IMR-90 (cell line): ENCODE data around the gene NOXA1. TPM values are rescaled to one million over a fixed set of nuclear protein-coding genes. Genes with fewer than 3 reads are reported as not detected.

Source experiments
- ATAC-seq: fragments of 200-7000 bp; cut with Tn5 transposase; 2 replicates; pipeline ENCODE4 v1.9.1; 2020; ENCODE audit warnings: low read depth, mild to moderate bottlenecking, moderate library complexity
- BruUV-seq: library from RNA; stranded (reverse); fragments of 400-500 nt; replicated peaks from 2 replicates; lab custom pipeline; 2021; lab: Mats Ljungman, UMichigan
- CTCF ChIA-PET: fragments of 300-600 bp; formaldehyde crosslinking; extraction: SDS; loops from one replicate; lab custom pipeline; 2021; ENCODE audit warnings: antibody characterized with exemption; lab: Yijun Ruan, JAX
- POLR2A ChIA-PET: fragments of 300-600 bp; sonication (Branson Sonifier 250); formaldehyde crosslinking; loops from one replicate; lab custom pipeline; 2022; ENCODE audit warnings: antibody characterized with exemption; ENCODE audit not compliant: unreplicated experiment; lab: Charles Lee
- DNase-seq: peaks from one replicate; pipeline ENCODE4 v3.0.0; 2013
- H2AFZ ChIP-seq: replicated peaks from 2 replicates; pipeline ENCODE3; 2013; ENCODE audit warnings: low read length, mild to moderate bottlenecking; ENCODE audit not compliant: poor library complexity
- H2AK5ac ChIP-seq: 2 replicates; pipeline ENCODE4 v1.6.1; 2013; ENCODE audit warnings: low read depth, low read length, inconsistent platforms
- H2AK9ac ChIP-seq: replicated peaks from 2 replicates; pipeline ENCODE3; 2013; ENCODE audit warnings: mild to moderate bottlenecking, low read depth, low read length, moderate library complexity; ENCODE audit not compliant: poor library complexity
- H2BK120ac ChIP-seq: 2 replicates; pipeline ENCODE4 v1.6.1; 2013; ENCODE audit warnings: low read depth, low read length, inconsistent platforms
- H2BK15ac ChIP-seq: 3 replicates; pipeline ENCODE4 v1.6.1; 2013; ENCODE audit warnings: low read depth, low read length, inconsistent platforms
- H2BK20ac ChIP-seq: 2 replicates; pipeline ENCODE4 v1.6.1; 2013; ENCODE audit warnings: low read depth, mild to moderate bottlenecking, inconsistent platforms, low read length, moderate library complexity
- H2BK5ac ChIP-seq: 2 replicates; pipeline ENCODE4 v1.6.1; 2013; ENCODE audit warnings: mild to moderate bottlenecking, low read depth, low read length, inconsistent platforms; ENCODE audit not compliant: poor library complexity, severe bottlenecking
- H3K14ac ChIP-seq: replicated peaks from 2 replicates; pipeline ENCODE4 v1.6.1; 2013; ENCODE audit warnings: low read depth, low read length, inconsistent platforms
- H3K18ac ChIP-seq: 2 replicates; pipeline ENCODE4 v1.6.1; 2013; ENCODE audit warnings: low read depth, low read length, control low read depth
- H3K23ac ChIP-seq: 2 replicates; pipeline ENCODE4 v1.6.1; 2013; ENCODE audit warnings: low read depth, low read length, inconsistent platforms
- H3K27ac ChIP-seq: 2 replicates; pipeline ENCODE4 v1.5.1; 2013; ENCODE audit warnings: mild to moderate bottlenecking, control low read depth, low read length; ENCODE audit not compliant: insufficient read depth
- H3K27me3 ChIP-seq: 2 replicates; pipeline ENCODE4 v1.6.1; 2013; ENCODE audit warnings: low read length; ENCODE audit not compliant: control insufficient read depth, insufficient read depth
- H3K36me3 ChIP-seq: 2 replicates; pipeline ENCODE4 v1.6.1; 2013; ENCODE audit warnings: low read length, mixed read lengths; ENCODE audit not compliant: control insufficient read depth, insufficient read depth
- H3K4ac ChIP-seq: 2 replicates; pipeline ENCODE4 v1.6.1; 2013; ENCODE audit warnings: low read depth, low read length, inconsistent platforms
- H3K4me1 ChIP-seq: 2 replicates; pipeline ENCODE4 v1.6.1; 2013; ENCODE audit warnings: low read length, mixed read lengths; ENCODE audit not compliant: control insufficient read depth, insufficient read depth
- H3K4me2 ChIP-seq: 2 replicates; pipeline ENCODE4 v1.6.1; 2013; ENCODE audit warnings: low read depth, mild to moderate bottlenecking, control low read depth, low read length, moderate library complexity
- H3K4me3 ChIP-seq: 2 replicates; pipeline ENCODE4 v1.5.1; 2013; ENCODE audit warnings: low read depth, mild to moderate bottlenecking, control low read depth, low read length, moderate library complexity; ENCODE audit not compliant: insufficient read depth
- H3K56ac ChIP-seq: 2 replicates; pipeline ENCODE4 v1.6.1; 2013; ENCODE audit warnings: low read length, inconsistent platforms; ENCODE audit not compliant: insufficient read depth; ENCODE audit errors: extremely low read depth
- H3K79me1 ChIP-seq, 2 experiments: 2 replicates each; pipeline ENCODE4 v1.6.1; 2013; ENCODE audit warnings: low read length in 2 of 2, inconsistent platforms in 1 of 2, low read depth in 1 of 2
- H3K9ac ChIP-seq: 2 replicates; pipeline ENCODE4 v1.6.1; 2013; ENCODE audit warnings: low read depth, low read length, control low read depth
- H3K9me1 ChIP-seq: 2 replicates; pipeline ENCODE4 v1.6.1; 2013; ENCODE audit warnings: low read length, inconsistent platforms; ENCODE audit not compliant: insufficient read depth
- H3K9me3 ChIP-seq: 2 replicates; pipeline ENCODE4 v1.6.1; 2013; ENCODE audit warnings: low read length; ENCODE audit not compliant: control insufficient read depth, insufficient read depth
- H4K20me1 ChIP-seq: 2 replicates; pipeline ENCODE4 v1.6.1; 2013; ENCODE audit warnings: low read length, inconsistent platforms; ENCODE audit not compliant: insufficient read depth
- H4K5ac ChIP-seq: 2 replicates; pipeline ENCODE4 v1.6.1; 2013; ENCODE audit warnings: mild to moderate bottlenecking, low read depth, low read length, control low read depth
- H4K8ac ChIP-seq, 2 experiments: 2 replicates each; pipeline ENCODE4 v1.6.1; 2013; ENCODE audit warnings: low read depth in 2 of 2, low read length in 2 of 2, control low read depth in 1 of 2, inconsistent platforms in 1 of 2
- H4K91ac ChIP-seq: 2 replicates; pipeline ENCODE4 v1.6.1; 2013; ENCODE audit warnings: low read depth, low read length, inconsistent platforms; ENCODE audit not compliant: insufficient read depth
- BHLHE40 ChIP-seq: fragments of 150-350 bp; IDR thresholded peaks from 2 replicates; pipeline ENCODE4 v1.6.1; 2016; ENCODE audit warnings: mild to moderate bottlenecking, low read depth, low read length
- CEBPB ChIP-seq: IDR thresholded peaks from 2 replicates; pipeline ENCODE4 v1.6.1; 2012; ENCODE audit warnings: low read depth, low read length, improper control_type of control experiment
- CHD1 ChIP-seq: IDR thresholded peaks from 2 replicates; pipeline ENCODE4 v1.6.1; 2012; ENCODE audit warnings: low read depth, low read length, improper control_type of control experiment
- CTCF ChIP-seq: conservative IDR thresholded peaks from 2 replicates; pipeline ENCODE4 v1.5.1; 2012; ENCODE audit warnings: mild to moderate bottlenecking, low read depth, low read length, improper control_type of control experiment
- ELK1 ChIP-seq: fragments of 150-350 bp; IDR thresholded peaks from 2 replicates; pipeline ENCODE4 v1.6.1; 2016; ENCODE audit warnings: low read depth, mild to moderate bottlenecking, low read length, moderate library complexity, borderline replicate concordance
- FOS ChIP-seq: fragments of 150-350 bp; IDR thresholded peaks from 2 replicates; pipeline ENCODE4 v1.6.1; 2016; ENCODE audit warnings: low read depth, low read length
- MAFK ChIP-seq: IDR thresholded peaks from 2 replicates; pipeline ENCODE4 v1.6.1; 2012; ENCODE audit warnings: low read depth, low read length, improper control_type of control experiment
- MAZ ChIP-seq: IDR thresholded peaks from 2 replicates; pipeline ENCODE4 v1.6.1; 2012; ENCODE audit warnings: low read depth, mild to moderate bottlenecking, low read length, improper control_type of control experiment, moderate library complexity, borderline replicate concordance
- MXI1 ChIP-seq: IDR thresholded peaks from 2 replicates; pipeline ENCODE4 v1.6.1; 2012; ENCODE audit warnings: low read depth, mild to moderate bottlenecking, low read length, moderate library complexity, borderline replicate concordance
- NFE2L2 ChIP-seq: fragments of 150-350 bp; IDR thresholded peaks from 2 replicates; pipeline ENCODE4 v1.6.1; 2016; ENCODE audit warnings: low read depth, mild to moderate bottlenecking, low read length
- POLR2A ChIP-seq: IDR thresholded peaks from 2 replicates; pipeline ENCODE4 v1.6.1; 2012; ENCODE audit warnings: mild to moderate bottlenecking, low read depth, low read length
- RAD21 ChIP-seq: IDR thresholded peaks from 2 replicates; pipeline ENCODE4 v1.6.1; 2012; ENCODE audit warnings: low read length, improper control_type of control experiment
- RCOR1 ChIP-seq: IDR thresholded peaks from 2 replicates; pipeline ENCODE4 v1.6.1; 2012; ENCODE audit warnings: mild to moderate bottlenecking, low read length, improper control_type of control experiment; ENCODE audit not compliant: insufficient replicate concordance
- SMC3 ChIP-seq: fragments of 150-350 bp; IDR thresholded peaks from 2 replicates; pipeline ENCODE4 v1.6.1; 2016; ENCODE audit warnings: low read depth, mild to moderate bottlenecking, antibody characterized with exemption, low read length, moderate library complexity
- USF2 ChIP-seq: fragments of 150-350 bp; IDR thresholded peaks from 2 replicates; pipeline ENCODE4 v1.6.1; 2017; ENCODE audit warnings: mild to moderate bottlenecking, antibody characterized with exemption, low read length, low read depth
- WGBS, 2 experiments: methylation state at CpG; one replicate each; pipeline versions ENCODE4 v1.1.5 to v1.1.7; 2013; ENCODE audit warnings: missing lambda C conversion rate in 2 of 2; ENCODE audit not compliant: insufficient read length in 1 of 2; ENCODE audit errors: extremely low coverage in 2 of 2; 5-methylcytosine and 5-hydroxymethylcytosine counted together
- dilution Hi-C: fragments of 300-500 bp; cut with HindIII; formaldehyde crosslinking; loops from one replicate; pipeline ENCODE4 v1.14.3; 2018; ENCODE audit warnings: low sequenced_read_pairs; ENCODE audit not compliant: unreplicated experiment
- in situ Hi-C: fragments of 300-500 bp; cut with MboI; formaldehyde crosslinking; loops from 3 replicates; pipeline ENCODE4 v1.14.3; 2019; ENCODE audit warnings: low sequenced_read_pairs, inconsistent platforms, mixed read lengths
- intact Hi-C: fragments of 100-400 bp; cut with micrococcal nuclease; formaldehyde crosslinking; loops from 2 replicates; pipeline ENCODE4 v1.10.0; 2022
- polyA plus RNA-seq, 3 experiments: library from polyadenylated mRNA; depleted of rRNA; stranded (reverse); fragments of >200 nt; gene quantifications; 2 replicates each; pipeline ENCODE4 v1.2.3, GENCODE V29; 2012; ENCODE audit warnings: low replicate concordance in 1 of 3
- total RNA-seq: library from RNA; depleted of rRNA; stranded (reverse); fragments of >200 nt; gene quantifications from 2 replicates; pipeline ENCODE4 v1.2.3, GENCODE V29; 2012

Gene NOXA1
- total and polyA plus RNA-seq, 2 of the 4 experiments (the other 2 are of a cell fraction): 0.17 TPM; not detected in 1

GRCh38 chr9:137456061-137456863 is 33.1 kb downstream of the NOXA1 start:
- DNase-seq (peak; percentile 28), ATAC-seq (no peak)
- dilution Hi-C loops (no loop called here), in situ Hi-C loops (no loop called here), intact Hi-C loops (no loop called here)
- Histone ChIP-seq H3K9me1 (no peaks in the 10 kb centered on the region), H4K5ac (no peak overlapping the region), H3K4ac (no peak overlapping the region), H2BK5ac (no peak overlapping the region), H3K36me3 (peaks cover 32% of the 10 kb centered on the region), H3K56ac (no peak overlapping the region), H2AK9ac (peak overlapping the region; percentile 55), H2AFZ (peak overlapping the region; percentile 21), H4K20me1 (peaks cover 37% of the 10 kb centered on the region), H3K18ac (no peak overlapping the region), H2BK15ac (no peak overlapping the region), H2BK20ac (no peak overlapping the region), H4K91ac (no peak overlapping the region), H3K4me2 (peak overlapping the region; percentile 6; the same call in 1 of the 2 replicates), H3K4me1 (peaks cover 24% of the 10 kb centered on the region), H3K9ac (no peak overlapping the region), H3K4me3 (no peak overlapping the region), H3K79me1 (peaks cover 6 to 42% of the 10 kb centered on the region in 2 experiments; a peak in 3 of 4 replicates), H4K8ac (no peak overlapping the region), H3K27ac (no peak overlapping the region), H2AK5ac (no peak overlapping the region; the same call in 1 of the 2 replicates), H2BK120ac (no peak overlapping the region), H3K14ac (no peak overlapping the region), H3K9me3 (no peaks in the 10 kb centered on the region), H3K23ac (peak overlapping the region; percentile 42; the same call in 1 of the 2 replicates), H3K27me3 (no peaks in the 10 kb centered on the region)
- CTCF ChIA-PET: no interaction called here
- 83% methylated on average over 3 of the region's 12 CpGs; no CpG with 5 or more reads in 1 of the 2 experiments for WGBS, 2 experiments
- POLR2A ChIA-PET: no interaction called here
- no TSS peak for BruUV-seq
- TF ChIP-seq MAFK (no peak), MXI1 (no peak), RAD21 (no peak), ELK1 (no peak), BHLHE40 (no peak), FOS (no peak), NFE2L2 (no peak), USF2 (no peak), RCOR1 (no peak), MAZ (no peak), POLR2A (no peak), CHD1 (no peak), CTCF (no peak), CEBPB (no peak), SMC3 (no peak)
